Activated gamma-delta T cell treated with anti-CD3 and anti-CD28 coated beads, Interleukin-2, amount 50 U/mL, for 16 hours (primary cell): ENCODE measurements around the gene SRRT.

Source experiments
- DNase-seq: peaks from one replicate; pipeline ENCODE4 v3.0.0-alpha.2; 2020; ENCODE audit warnings: low read depth

Gene SRRT, protein sequence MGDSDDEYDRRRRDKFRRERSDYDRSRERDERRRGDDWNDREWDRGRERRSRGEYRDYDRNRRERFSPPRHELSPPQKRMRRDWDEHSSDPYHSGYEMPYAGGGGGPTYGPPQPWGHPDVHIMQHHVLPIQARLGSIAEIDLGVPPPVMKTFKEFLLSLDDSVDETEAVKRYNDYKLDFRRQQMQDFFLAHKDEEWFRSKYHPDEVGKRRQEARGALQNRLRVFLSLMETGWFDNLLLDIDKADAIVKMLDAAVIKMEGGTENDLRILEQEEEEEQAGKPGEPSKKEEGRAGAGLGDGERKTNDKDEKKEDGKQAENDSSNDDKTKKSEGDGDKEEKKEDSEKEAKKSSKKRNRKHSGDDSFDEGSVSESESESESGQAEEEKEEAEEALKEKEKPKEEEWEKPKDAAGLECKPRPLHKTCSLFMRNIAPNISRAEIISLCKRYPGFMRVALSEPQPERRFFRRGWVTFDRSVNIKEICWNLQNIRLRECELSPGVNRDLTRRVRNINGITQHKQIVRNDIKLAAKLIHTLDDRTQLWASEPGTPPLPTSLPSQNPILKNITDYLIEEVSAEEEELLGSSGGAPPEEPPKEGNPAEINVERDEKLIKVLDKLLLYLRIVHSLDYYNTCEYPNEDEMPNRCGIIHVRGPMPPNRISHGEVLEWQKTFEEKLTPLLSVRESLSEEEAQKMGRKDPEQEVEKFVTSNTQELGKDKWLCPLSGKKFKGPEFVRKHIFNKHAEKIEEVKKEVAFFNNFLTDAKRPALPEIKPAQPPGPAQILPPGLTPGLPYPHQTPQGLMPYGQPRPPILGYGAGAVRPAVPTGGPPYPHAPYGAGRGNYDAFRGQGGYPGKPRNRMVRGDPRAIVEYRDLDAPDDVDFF

DNA sequence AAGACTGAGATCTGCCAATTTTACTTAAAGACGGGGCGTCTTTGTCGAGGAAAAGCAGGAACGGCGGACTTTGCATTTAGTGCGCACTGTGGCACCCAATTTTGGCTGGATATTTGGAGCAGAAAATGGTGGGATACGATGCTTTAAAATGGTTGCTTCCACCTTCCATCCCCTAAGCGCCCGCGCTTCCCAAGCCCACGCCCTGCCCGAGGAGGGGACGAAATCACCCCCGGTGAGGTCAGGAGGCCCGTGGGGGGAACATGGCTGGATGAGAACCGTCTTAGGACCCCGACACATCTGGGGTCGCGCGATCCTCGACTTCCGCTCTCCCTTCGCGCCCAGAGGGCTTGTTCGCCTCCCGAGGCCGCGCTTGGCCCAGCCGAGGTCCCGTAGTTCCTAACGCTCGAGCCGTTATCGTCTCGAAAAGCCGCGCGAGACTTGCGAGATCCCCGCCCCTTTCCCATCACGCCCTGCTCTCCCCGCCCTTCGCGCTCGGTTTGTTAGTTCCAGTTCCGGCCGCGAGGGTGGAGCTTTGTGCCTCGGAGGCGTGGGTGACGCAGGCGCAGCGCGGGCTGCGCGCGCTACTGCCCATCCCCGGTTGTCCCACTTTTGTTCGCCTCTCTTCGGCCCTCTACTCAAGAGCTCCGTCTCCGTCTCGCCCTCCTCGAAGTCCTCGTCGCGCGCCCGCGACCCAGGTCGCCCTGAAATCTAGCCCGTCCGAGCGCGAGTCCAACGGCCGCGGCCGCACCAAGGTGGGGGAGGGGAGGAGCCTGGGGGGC, at the start of gene SRRT:
SRRT (plus strand) TSS at position 527 of the 779 bp plus-strand sequence. CDS start 488 bp downstream, outside the sequence.
- DNase-seq, result peak; percentile 97

- DNase-seq, result no peak
These were observed 49.7 kb upstream of the SRRT start for GRCh38 chr7:100825215-100825671.

- no peak for DNase-seq
These were observed 49.0 kb upstream of the SRRT start for GRCh38 chr7:100825751-100826513.

DNA sequence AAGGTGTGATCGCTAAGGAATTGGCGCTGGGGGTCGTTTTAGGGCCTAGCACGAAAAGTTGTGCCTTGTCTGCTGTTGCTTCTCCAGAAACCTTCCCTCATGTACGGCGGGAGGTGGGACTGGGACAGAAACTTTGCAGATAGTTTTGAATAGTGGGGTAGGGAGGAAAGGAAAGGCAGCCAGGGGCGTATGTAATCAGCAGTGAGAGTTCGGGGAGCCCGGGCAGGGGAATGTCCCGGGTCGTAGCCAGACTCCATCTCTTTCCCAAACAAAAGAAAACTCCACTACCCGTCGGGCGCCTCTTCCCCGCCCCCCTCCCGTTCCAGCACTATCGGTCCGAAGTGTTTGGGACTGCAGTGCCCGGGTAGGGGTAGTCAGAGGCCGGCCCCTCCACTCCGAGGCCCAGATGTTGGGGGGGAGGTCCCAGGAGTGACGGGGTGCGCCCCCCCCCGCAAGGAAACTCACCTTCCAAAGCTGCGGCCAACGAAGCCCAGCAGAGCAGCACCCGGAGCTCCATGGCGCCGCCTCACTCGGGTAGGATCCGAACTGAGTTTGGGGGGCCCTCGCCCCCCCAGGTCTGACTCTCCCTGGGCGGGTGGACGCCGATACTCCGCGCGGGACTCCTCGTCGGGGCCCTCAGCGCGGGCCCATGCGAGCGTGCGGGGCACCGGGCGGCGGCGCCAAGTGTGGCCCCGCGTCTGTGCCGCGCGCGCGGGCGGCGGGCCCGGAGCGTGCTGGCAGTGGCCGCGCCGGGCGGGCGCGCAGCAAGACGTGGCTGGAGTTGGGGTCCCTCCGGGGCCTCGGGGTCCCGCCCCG, 48.2 kb upstream of the SRRT start:
- no peak for DNase-seq

DNA sequence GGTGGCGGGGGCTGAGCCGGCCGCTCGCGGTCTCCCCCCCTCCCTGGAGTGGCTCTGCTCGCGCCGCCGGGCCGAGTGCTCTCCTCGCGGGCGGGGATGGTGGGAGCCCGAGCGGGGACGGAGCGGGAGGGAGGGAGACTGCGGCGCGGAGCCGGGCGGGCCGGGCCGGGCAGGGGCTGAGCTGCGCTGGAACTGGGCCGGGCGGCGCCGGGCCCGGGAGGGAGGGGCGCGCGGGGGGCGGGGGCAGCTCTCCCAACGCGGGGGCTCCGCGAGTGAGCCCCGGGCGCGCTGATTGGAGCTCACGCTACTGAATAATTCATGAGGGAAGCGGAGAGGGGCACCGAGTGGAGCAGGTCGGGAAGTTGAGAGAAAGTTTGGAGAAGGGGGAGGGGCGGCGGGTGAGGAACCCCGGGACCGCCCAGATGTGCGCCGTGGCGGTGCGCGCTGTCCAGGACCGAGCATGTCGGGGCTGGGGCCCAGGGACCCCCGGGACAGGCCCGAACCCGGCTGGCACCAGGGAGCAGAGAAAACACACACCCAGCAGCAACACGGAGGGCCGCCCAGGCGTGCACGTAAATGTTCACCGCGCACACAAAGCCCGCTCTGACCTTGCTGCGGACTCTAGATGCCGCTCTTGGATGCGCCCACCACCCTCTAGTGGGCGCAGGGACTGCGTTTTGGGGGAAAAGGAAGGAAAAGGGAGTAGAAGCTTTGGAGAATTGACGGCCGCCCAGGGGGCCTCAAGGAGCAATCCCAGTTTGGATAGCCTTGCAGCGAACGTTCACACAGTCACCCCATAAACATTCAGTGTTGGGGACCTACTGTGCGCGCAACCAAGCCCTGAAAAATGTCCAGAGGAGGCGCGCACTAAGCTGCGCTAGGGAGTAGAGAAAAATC, 47.3 kb upstream of the SRRT start, which contains the start of gene EPHB4:
EPHB4 (minus strand) TSS at position 194 of the 897 bp plus-strand sequence. CDS start 493 bp downstream, outside the sequence.
- no peak for DNase-seq

DNA sequence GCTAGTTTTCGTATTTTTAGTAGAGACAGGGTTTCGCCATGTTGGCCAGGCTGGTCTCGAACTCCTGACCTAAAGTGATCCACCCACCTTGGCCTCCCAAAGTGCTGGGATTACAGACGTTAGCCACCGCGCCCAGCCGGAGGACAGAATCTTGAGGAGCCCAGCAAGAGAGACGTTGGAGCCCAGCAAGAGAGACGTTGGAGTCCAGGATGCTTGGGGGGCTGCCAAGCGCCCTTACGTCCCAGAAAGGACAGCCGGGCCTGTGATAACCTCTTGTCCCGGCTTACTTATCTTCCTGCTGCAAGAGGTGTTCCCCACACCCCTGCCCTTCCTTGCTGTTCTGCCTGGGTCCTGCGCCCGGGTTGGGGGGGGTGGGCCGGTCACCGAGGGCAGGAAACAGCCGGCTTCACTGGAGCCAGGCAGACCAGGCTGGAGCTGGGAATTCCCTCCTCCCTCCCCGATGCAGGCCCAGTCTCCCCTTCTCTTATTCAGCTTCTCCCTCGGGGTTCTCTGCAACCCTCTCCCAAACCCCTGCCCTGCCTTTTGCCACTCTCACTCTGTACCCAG, 45.7 kb upstream of the SRRT start:
- DNase-seq, result no peak

- DNase-seq, result no peak
These were observed 44.5 kb upstream of the SRRT start for GRCh38 chr7:100830396-100830795.

- DNase-seq, result no peak
These were observed 42.6 kb upstream of the SRRT start for GRCh38 chr7:100832281-100832633.

DNA sequence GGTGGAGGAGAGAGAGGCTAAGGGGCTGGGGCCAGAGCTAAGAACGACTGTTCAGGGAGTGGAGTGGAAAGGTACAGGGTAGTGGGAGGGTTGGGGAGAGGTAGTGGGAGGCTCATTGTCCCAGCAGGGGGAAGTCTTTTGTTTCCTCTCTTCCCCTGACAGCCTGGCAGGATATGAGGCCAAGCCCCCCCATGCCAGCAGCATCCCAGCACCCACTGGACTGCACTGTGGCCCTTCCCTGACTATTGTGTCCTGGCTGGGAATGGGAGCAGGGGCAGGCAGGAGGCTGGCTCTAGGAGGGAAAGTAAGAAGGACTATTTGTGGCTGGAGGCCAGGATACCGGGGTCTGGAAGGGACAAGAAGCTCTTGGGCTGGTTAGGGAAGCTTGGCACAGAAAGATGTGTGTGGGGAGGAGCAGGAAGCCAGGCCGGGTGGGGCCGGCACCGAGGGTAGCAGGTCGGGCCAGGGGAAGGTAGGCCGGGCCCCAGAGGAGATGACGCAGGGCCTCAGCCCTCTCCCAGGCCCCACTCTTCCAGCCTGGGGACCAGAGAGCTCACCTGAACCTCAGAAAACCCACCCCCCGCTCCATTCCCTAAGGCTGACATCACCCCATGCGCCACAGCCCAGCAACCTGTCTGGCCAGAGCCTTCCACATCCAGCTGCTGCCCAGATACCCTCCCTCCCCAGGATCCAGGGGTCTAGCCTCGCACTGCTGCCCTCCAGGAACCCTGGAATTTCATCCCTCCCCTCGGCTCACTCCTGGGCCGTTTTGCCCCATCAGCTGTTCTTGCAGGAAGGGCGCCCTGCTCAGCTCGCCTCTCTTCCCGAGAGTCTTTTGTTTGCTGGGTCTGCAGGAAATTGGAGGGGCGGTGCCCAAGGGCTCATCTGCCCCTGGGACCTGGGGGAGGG, 38.7 kb upstream of the SRRT start:
- DNase-seq, result no peak

- no peak for DNase-seq
These were observed 38.1 kb upstream of the SRRT start for GRCh38 chr7:100836812-100837098.

- DNase-seq, result peak; percentile 62
These were observed 37.6 kb upstream of the SRRT start for GRCh38 chr7:100837099-100837836.

DNA sequence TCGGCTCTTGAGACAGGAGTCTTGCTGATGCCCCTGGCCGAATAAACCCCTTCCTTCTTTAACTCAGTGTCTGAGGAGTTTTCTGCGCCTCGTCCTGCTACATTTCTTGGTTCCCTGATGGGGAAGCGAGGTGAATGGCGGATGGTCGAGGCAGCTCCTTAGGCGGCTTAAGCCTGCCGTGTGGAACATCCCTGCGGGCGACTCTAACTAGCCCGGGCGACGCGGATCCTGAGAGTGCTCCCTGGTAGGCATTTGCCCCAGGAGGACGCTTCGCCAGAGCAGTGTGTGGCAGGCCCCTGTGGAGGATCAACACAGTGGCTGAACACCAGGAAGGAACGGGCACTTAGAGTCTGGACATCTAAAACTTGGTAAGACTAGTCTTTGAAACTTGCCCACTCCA, 35.5 kb upstream of the SRRT start:
- no peak for DNase-seq

- no peak for DNase-seq
These were observed 34.3 kb upstream of the SRRT start for GRCh38 chr7:100840470-100841100.

DNA sequence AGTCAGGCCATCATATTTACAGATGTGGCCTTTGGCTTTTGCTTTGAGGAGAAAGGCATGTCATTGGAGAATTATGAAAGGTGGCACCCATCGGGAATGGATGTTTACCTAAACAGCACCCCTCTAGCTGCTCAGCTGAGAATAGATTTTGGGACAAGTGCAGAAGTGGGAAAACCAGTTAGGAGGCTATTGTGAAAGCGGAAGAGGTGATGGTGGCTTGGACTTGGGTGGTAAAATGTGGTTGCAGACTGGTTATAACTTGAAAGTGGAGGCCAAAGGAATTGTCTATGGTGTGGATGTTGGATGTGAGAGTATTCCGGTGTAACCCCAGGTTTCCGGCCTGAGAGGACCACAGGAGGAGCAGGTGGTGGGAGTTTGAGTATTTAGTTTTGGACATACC, 27.5 kb upstream of the SRRT start:
- no peak for DNase-seq

- peak; percentile 72 for DNase-seq
These were observed 22.6 kb upstream of the SRRT start, which contains the start of gene SLC12A9 for GRCh38 chr7:100852048-100852872. SLC12A9 (plus strand) TSS chr7:100852713; CDS start chr7:100854198, 1,485 bp downstream.
